ENCODE data around the gene PLD6. TPM values are rescaled to one million over a fixed set of nuclear protein-coding genes. Genes with fewer than 3 reads are reported as not detected.
"Not testable (repeated sequence)": the region's sequence is repeated elsewhere in the genome, so short reads cannot be mapped to it uniquely, and the experiment has no call there.

The PLD6 gene, protein sequence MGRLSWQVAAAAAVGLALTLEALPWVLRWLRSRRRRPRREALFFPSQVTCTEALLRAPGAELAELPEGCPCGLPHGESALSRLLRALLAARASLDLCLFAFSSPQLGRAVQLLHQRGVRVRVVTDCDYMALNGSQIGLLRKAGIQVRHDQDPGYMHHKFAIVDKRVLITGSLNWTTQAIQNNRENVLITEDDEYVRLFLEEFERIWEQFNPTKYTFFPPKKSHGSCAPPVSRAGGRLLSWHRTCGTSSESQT
- polyA plus RNA-seq (ENCODE audit: low read depth in 6 of 6) = 10 to 100 TPM in 1 of 6 donors, 1 to 10 TPM in 4, not detected in 1; 1.9 to 22.0 (median 4.1) TPM

- Mint-ChIP-seq H3K4me1 (peaks cover 10 to 21% (median 20%) of the 10 kb centered on the region in 3 donors), H3K27ac (peak within 1 kb of the TSS; percentile 60 to 97 (median 81)), H3K4me3 (peak within 1 kb of the TSS; percentile 74 to 92 (median 86)), H3K9me3 (peaks cover 0 to 2% (median 0%) of the 10 kb centered on the region in 7 donors), H3K36me3 (no peaks in the 10 kb centered on the region), H3K27me3 (no peaks in the 10 kb centered on the region)
- peak; percentile 77 to 86 for ATAC-seq (ENCODE audit: low read depth in 2 of 2)
- peak; percentile 88 for DNase-seq
Observed at GRCh38 chr17:17206124-17206912, at the start of gene PLD6. PLD6 (minus strand) TSS chr17:17206333; CDS start chr17:17206286, 47 bp downstream.

- not testable (repeated sequence) for H3K4me1 Mint-ChIP-seq; H3K9me3 Mint-ChIP-seq; H3K4me3 Mint-ChIP-seq; DNase-seq; ATAC-seq (ENCODE audit: low read depth in 2 of 2); H3K27me3 Mint-ChIP-seq
- peaks cover 21 to 24% of the 10 kb centered on the region in 2 donors for H3K36me3 Mint-ChIP-seq
- peak overlapping the region in 1 of 6 donors; percentile 80 for H3K27ac Mint-ChIP-seq
Observed at GRCh38 chr17:17255689-17256088, 49.6 kb upstream of the PLD6 start.

- no peaks in the 10 kb centered on the region for H3K9me3 Mint-ChIP-seq
- H3K27ac Mint-ChIP-seq = no peak overlapping the region
- no peak overlapping the region for H3K4me3 Mint-ChIP-seq
- H3K36me3 Mint-ChIP-seq = peaks cover 17 to 19% of the 10 kb centered on the region in 2 donors
- DNase-seq = no peak
- no peaks in the 10 kb centered on the region for H3K4me1 Mint-ChIP-seq
- ATAC-seq (ENCODE audit: low read depth in 2 of 2) = no peak
- H3K27me3 Mint-ChIP-seq = no peaks in the 10 kb centered on the region
Observed at GRCh38 chr17:17254036-17254435, 47.9 kb upstream of the PLD6 start.

DNA sequence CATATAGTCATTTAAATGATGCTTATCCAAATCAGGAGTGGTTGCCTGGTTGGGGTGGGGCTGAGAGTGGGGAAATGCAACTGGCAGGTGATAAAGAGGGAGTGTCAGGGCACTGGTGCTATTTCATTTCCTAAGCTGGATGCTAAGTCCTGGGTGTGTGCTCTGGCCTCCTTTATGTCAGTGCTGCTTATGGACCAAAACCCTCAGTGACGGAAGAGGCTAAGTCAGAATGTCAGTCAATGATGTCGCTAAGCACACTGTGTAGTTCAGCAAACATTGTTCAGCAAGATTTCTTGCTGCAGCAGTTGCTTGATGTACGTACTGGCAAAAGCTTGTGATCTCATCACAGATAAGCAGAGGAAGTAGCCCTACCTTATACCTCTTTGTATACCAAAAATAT lies 47.3 kb upstream of the PLD6 start:
- H3K36me3 Mint-ChIP-seq = peaks cover 13 to 20% of the 10 kb centered on the region in 2 donors
- no peak for DNase-seq
- no peak for ATAC-seq (ENCODE audit: low read depth in 2 of 2)
- peak overlapping the region in 1 of 6 donors; percentile 32 for H3K27ac Mint-ChIP-seq
- no peaks in the 10 kb centered on the region for H3K27me3 Mint-ChIP-seq
- H3K9me3 Mint-ChIP-seq = no peaks in the 10 kb centered on the region
- H3K4me1 Mint-ChIP-seq = no peaks in the 10 kb centered on the region
- no peak overlapping the region for H3K4me3 Mint-ChIP-seq

- no peak for DNase-seq
- no peak overlapping the region for H3K4me3 Mint-ChIP-seq
- no peaks in the 10 kb centered on the region for H3K27me3 Mint-ChIP-seq
- no peaks in the 10 kb centered on the region for H3K9me3 Mint-ChIP-seq
- H3K4me1 Mint-ChIP-seq = no peaks in the 10 kb centered on the region
- ATAC-seq (ENCODE audit: low read depth in 2 of 2) = no peak
- H3K36me3 Mint-ChIP-seq = peaks cover 8 to 17% of the 10 kb centered on the region in 2 donors
- no peak overlapping the region for H3K27ac Mint-ChIP-seq
Observed at GRCh38 chr17:17252149-17252661, 46.1 kb upstream of the PLD6 start.

GRCh38 chr17:17246879-17247278 lies 40.7 kb upstream of the PLD6 start:
- Mint-ChIP-seq H3K36me3 (peaks cover 0 to 4% of the 10 kb centered on the region in 2 donors), H3K9me3 (no peaks in the 10 kb centered on the region), H3K27me3 (no peaks in the 10 kb centered on the region)

GRCh38 chr17:17243163-17243562 lies 37.0 kb upstream of the PLD6 start:
- Mint-ChIP-seq H3K4me3 (no peak overlapping the region), H3K36me3 (no peaks in the 10 kb centered on the region), H3K9me3 (no peaks in the 10 kb centered on the region), H3K4me1 (peaks cover 0 to 6% (median 3%) of the 10 kb centered on the region in 3 donors), H3K27me3 (no peaks in the 10 kb centered on the region), H3K27ac (peak overlapping the region in 1 of 6 donors; percentile 39)
- no peak for ATAC-seq (ENCODE audit: low read depth in 2 of 2)
- no peak for DNase-seq

More at GRCh38 chr17:17246879-17247278, 40.7 kb upstream of the PLD6 start:
- H3K27ac Mint-ChIP-seq = peak overlapping the region in 3 of 6 donors; percentile 41 to 63 (median 53)
- peaks cover 0 to under 1% (median 0%) of the 10 kb centered on the region in 3 donors for H3K4me1 Mint-ChIP-seq
- no peak for DNase-seq
- ATAC-seq (ENCODE audit: low read depth in 2 of 2) = no peak
- no peak overlapping the region for H3K4me3 Mint-ChIP-seq

DNA sequence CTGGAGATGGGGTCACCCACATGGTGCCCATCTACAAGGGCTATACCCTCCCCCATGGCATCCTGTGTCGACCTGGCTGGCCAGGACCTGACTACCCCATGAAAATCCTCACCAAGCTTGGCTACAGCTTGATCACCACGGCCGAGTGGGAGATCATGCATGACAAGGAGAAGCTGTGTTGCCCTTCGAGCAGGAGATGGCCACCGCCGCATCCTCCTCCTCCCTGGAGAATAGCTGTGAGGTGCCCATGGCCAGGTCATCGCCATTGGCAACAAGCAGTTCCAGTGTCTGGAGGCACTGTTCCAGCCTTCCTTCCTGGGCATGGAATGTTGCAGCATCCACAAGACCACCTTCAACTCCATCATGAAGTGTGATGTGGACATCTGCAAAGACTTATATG lies 36.1 kb upstream of the PLD6 start:
- ATAC-seq (ENCODE audit: low read depth in 2 of 2) (no peak), DNase-seq (no peak)
- H3K27ac Mint-ChIP-seq = no peak overlapping the region
- H3K4me3 Mint-ChIP-seq = peak overlapping the region in 2 of 8 donors; percentile 29 to 71
- H3K9me3 Mint-ChIP-seq = no peaks in the 10 kb centered on the region
- no peaks in the 10 kb centered on the region for H3K36me3 Mint-ChIP-seq
- peaks cover 0 to 13% (median 6%) of the 10 kb centered on the region in 3 donors for H3K4me1 Mint-ChIP-seq
- no peaks in the 10 kb centered on the region for H3K27me3 Mint-ChIP-seq

- Mint-ChIP-seq H3K4me3 (peak overlapping the region in 2 of 8 donors; percentile 29 to 71), H3K27me3 (no peaks in the 10 kb centered on the region)
Observed at GRCh38 chr17:17241656-17242055, 35.5 kb upstream of the PLD6 start.

DNA sequence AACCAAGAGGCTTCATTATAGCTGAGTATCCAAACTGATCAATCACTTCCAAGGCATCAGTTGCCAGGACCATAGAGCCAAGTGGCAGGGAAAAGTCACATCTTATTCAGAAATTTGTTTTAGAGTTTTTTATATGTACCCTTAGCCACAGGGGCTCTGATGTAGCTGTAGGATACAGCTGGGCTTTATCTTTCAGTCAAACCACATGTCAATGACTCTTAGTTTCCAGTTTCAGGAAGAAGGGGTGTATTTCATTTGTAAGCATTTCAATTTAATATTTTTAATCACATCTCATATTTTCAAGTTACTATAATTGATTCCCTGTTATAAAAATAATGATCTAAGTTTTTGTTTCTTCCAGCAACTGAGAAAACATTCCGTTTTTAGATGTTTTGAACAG lies 33.7 kb upstream of the PLD6 start:
- ATAC-seq (ENCODE audit: low read depth in 2 of 2) (no peak), DNase-seq (no peak)
- H3K4me1 Mint-ChIP-seq = peaks cover 21 to 28% (median 25%) of the 10 kb centered on the region in 3 donors
- H3K9me3 Mint-ChIP-seq = no peaks in the 10 kb centered on the region
- no peaks in the 10 kb centered on the region for H3K27me3 Mint-ChIP-seq
- no peaks in the 10 kb centered on the region for H3K36me3 Mint-ChIP-seq
- peak overlapping the region in 3 of 8 donors; percentile 24 to 100 (median 58) for H3K4me3 Mint-ChIP-seq
- H3K27ac Mint-ChIP-seq = no peak overlapping the region

More at GRCh38 chr17:17241656-17242055, 35.5 kb upstream of the PLD6 start:
- ATAC-seq (ENCODE audit: low read depth in 2 of 2) (no peak), DNase-seq (no peak)
- no peaks in the 10 kb centered on the region for H3K36me3 Mint-ChIP-seq
- no peaks in the 10 kb centered on the region for H3K9me3 Mint-ChIP-seq
- peaks cover 4 to 13% (median 9%) of the 10 kb centered on the region in 3 donors for H3K4me1 Mint-ChIP-seq
- H3K27ac Mint-ChIP-seq = peak overlapping the region in 1 of 6 donors; percentile 60

GRCh38 chr17:17237026-17237799 lies 31.1 kb upstream of the PLD6 start, which contains the start of gene FLCN:
FLCN (minus strand) TSS chr17:17237168; CDS start chr17:17228137, 9,031 bp downstream.
- H3K9me3 Mint-ChIP-seq = no peaks in the 10 kb centered on the region
- ATAC-seq (ENCODE audit: low read depth in 2 of 2) = peak; percentile 90 to 92
- peak within 1 kb of the TSS; percentile 97 to 100 (median 100) for H3K27ac Mint-ChIP-seq
- DNase-seq = peak; percentile 92
- H3K27me3 Mint-ChIP-seq = no peaks in the 10 kb centered on the region
- peaks cover 21 to 37% (median 27%) of the 10 kb centered on the region in 3 donors for H3K4me1 Mint-ChIP-seq
- no peaks in the 10 kb centered on the region for H3K36me3 Mint-ChIP-seq
- H3K4me3 Mint-ChIP-seq = peak within 1 kb of the TSS; percentile 87 to 100 (median 98)

GRCh38 chr17:17236295-17237025 lies 30.3 kb upstream of the PLD6 start:
- H3K4me3 Mint-ChIP-seq = peak overlapping the region; percentile 87 to 100 (median 98)
- ATAC-seq (ENCODE audit: low read depth in 2 of 2) (peak; percentile 3 to 6), DNase-seq (peak; percentile 6)
- H3K4me1 Mint-ChIP-seq = peaks cover 27 to 37% (median 31%) of the 10 kb centered on the region in 3 donors
- peak overlapping the region; percentile 97 to 100 (median 100) for H3K27ac Mint-ChIP-seq
- H3K27me3 Mint-ChIP-seq = no peaks in the 10 kb centered on the region
- peaks cover 0 to 7% of the 10 kb centered on the region in 2 donors for H3K36me3 Mint-ChIP-seq
- no peaks in the 10 kb centered on the region for H3K9me3 Mint-ChIP-seq
